Cortex of kidney (tissue), 1 donor: Measurements from ENCODE around the gene FSTL3.

Experiments
- DNase-seq: peaks from one replicate; lab custom pipeline; 2025; lab: John Stamatoyannopoulos, UW

The FSTL3 gene

GRCh38 chr19:645912-646778 lies 30.0 kb upstream of the FSTL3 start:
- no peak for DNase-seq

GRCh38 chr19:646779-647565 lies 29.2 kb upstream of the FSTL3 start:
- DNase-seq = no peak

- no peak for DNase-seq
These were observed 28.5 kb upstream of the FSTL3 start for GRCh38 chr19:647566-648284.

GRCh38 chr19:648305-648704 lies 27.9 kb upstream of the FSTL3 start:
- DNase-seq = no peak

- no peak for DNase-seq
These were observed 27.0 kb upstream of the FSTL3 start for GRCh38 chr19:648904-649801.

GRCh38 chr19:650121-650520 lies 26.1 kb upstream of the FSTL3 start:
- no peak for DNase-seq

GRCh38 chr19:651114-651818 lies 24.9 kb upstream of the FSTL3 start:
- DNase-seq = no peak

GRCh38 chr19:651991-652390 lies 24.2 kb upstream of the FSTL3 start:
- DNase-seq = no peak

GRCh38 chr19:652467-653389 lies 23.5 kb upstream of the FSTL3 start:
- no peak for DNase-seq

- no peak for DNase-seq
These were observed 22.8 kb upstream of the FSTL3 start for GRCh38 chr19:653425-653824.

GRCh38 chr19:655691-656090 lies 20.5 kb upstream of the FSTL3 start:
- DNase-seq = no peak

GRCh38 chr19:656751-657559 lies 19.2 kb upstream of the FSTL3 start:
- no peak for DNase-seq

GRCh38 chr19:657611-658010 lies 18.6 kb upstream of the FSTL3 start:
- DNase-seq = no peak

- DNase-seq = no peak
These were observed 17.9 kb upstream of the FSTL3 start for GRCh38 chr19:658059-658839.

GRCh38 chr19:658916-659839 lies 17.0 kb upstream of the FSTL3 start:
- no peak for DNase-seq

- DNase-seq = no peak
These were observed 15.3 kb upstream of the FSTL3 start for GRCh38 chr19:660793-661426.
